Endothelial cell of umbilical vein (primary cell): Measurements from ENCODE around the gene GPBAR1. TPM values are rescaled to one million over a fixed set of nuclear protein-coding genes. Genes with fewer than 3 reads are reported as not detected.

Source experiments
- BruUV-seq: library from RNA; stranded (reverse); fragments of 400-500 nt; replicated peaks from 2 replicates; lab custom pipeline; 2021; lab: Mats Ljungman, UMichigan
- CTCF ChIA-PET: fragments of 300-600, 350-600 bp; sonication (Branson Sonifier 250); formaldehyde crosslinking; loops from one replicate; lab custom pipeline; 2021; ENCODE audit warnings: antibody characterized with exemption, inconsistent platforms; lab: Charles Lee
- POLR2A ChIA-PET: fragments of 300-600, 350-600 bp; sonication (Branson Sonifier 250); formaldehyde crosslinking; loops from one replicate; lab custom pipeline; 2021; ENCODE audit warnings: antibody characterized with exemption, inconsistent platforms; lab: Charles Lee
- DNase-seq: peaks from one replicate; pipeline ENCODE4 v3.0.0-alpha.2; 2011; ENCODE audit warnings: low read depth, low spot score
- FAIRE-seq: peaks from 2 replicates; lab custom pipeline; 2011; peaks lifted over from hg19 to GRCh38; lab: Jason Lieb, UNC
- H2AFZ ChIP-seq: 2 replicates; pipeline ENCODE4 v1.6.0; 2012; ENCODE audit warnings: low read depth, low read length, control low read depth, inconsistent platforms
- H3K27ac ChIP-seq: 2 replicates; pipeline ENCODE4 v1.5.1; 2011; ENCODE audit warnings: low read depth, mild to moderate bottlenecking, control low read depth, low read length, moderate library complexity; ENCODE audit not compliant: insufficient read depth
- H3K27me3 ChIP-seq, 2 experiments: 2 replicates each; pipeline versions ENCODE4 v1.6.0 to v1.6.1; 2011; ENCODE audit warnings: low read length in 2 of 2, mixed read lengths in 1 of 2; ENCODE audit not compliant: control insufficient read depth in 2 of 2, insufficient read depth in 2 of 2
- H3K36me3 ChIP-seq, 2 experiments: 2 replicates in 1 of 2; 3 replicates in 1 of 2; pipeline ENCODE4 v1.5.1; 2011; ENCODE audit warnings: low read length in 2 of 2, mild to moderate bottlenecking in 1 of 2, moderate library complexity in 1 of 2; ENCODE audit not compliant: control insufficient read depth in 2 of 2, insufficient read depth in 2 of 2; ENCODE audit errors: extremely low read depth in 1 of 2
- H3K4me1 ChIP-seq: 3 replicates; pipeline ENCODE4 v1.5.1; 2011; ENCODE audit warnings: mild to moderate bottlenecking, low read length; ENCODE audit not compliant: control insufficient read depth, insufficient read depth; ENCODE audit errors: extremely low read depth
- H3K4me2 ChIP-seq: 2 replicates; pipeline ENCODE4 v1.6.1; 2011; ENCODE audit warnings: low read length, control low read depth, mixed read lengths; ENCODE audit not compliant: insufficient read depth
- H3K4me3 ChIP-seq, 3 experiments: fragments of 200-600 bp in 1 of 3; sonication (generic), shearing (Covaris generic) in 1 of 3; replicated peaks in 1 of 3; 2 replicates each; pipeline ENCODE4 v1.5.1; 2011 to 2016; ENCODE audit warnings: control low read depth in 3 of 3, low read length in 3 of 3, mild to moderate bottlenecking in 2 of 3, inconsistent platforms in 1 of 3, low read depth in 1 of 3, moderate library complexity in 1 of 3; ENCODE audit not compliant: insufficient read depth in 1 of 3
- H3K79me2 ChIP-seq: 2 replicates; pipeline ENCODE4 v1.6.0; 2012; ENCODE audit warnings: low read length, inconsistent platforms; ENCODE audit not compliant: control insufficient read depth, insufficient read depth
- H3K9ac ChIP-seq: replicated peaks from 2 replicates; pipeline ENCODE3; 2011; ENCODE audit warnings: low read length, control low read depth; ENCODE audit not compliant: insufficient read depth; ENCODE audit errors: extremely low read depth
- H3K9me1 ChIP-seq: replicated peaks from 3 replicates; pipeline ENCODE4 v1.6.0; 2011; ENCODE audit warnings: mild to moderate bottlenecking, low read length; ENCODE audit not compliant: control insufficient read depth, insufficient read depth; ENCODE audit errors: extremely low read depth
- H3K9me3 ChIP-seq: replicated peaks from 2 replicates; pipeline ENCODE4 v1.5.1; 2012; ENCODE audit warnings: low read length, inconsistent platforms; ENCODE audit not compliant: control insufficient read depth, insufficient read depth
- H4K20me1 ChIP-seq: replicated peaks from 2 replicates; pipeline ENCODE3; 2011; ENCODE audit warnings: mild to moderate bottlenecking, low read length; ENCODE audit not compliant: control insufficient read depth, insufficient read depth; ENCODE audit errors: extremely low read depth
- CTCF ChIP-seq, 2 donors: IDR thresholded peaks; 1 replicate in 1 of 2; 2 replicates in 1 of 2; pipeline ENCODE4 v1.5.1; 2011; ENCODE audit warnings: low read length in 2 of 2, mild to moderate bottlenecking in 2 of 2, moderate library complexity in 2 of 2, control low read depth in 1 of 2, inconsistent platforms in 1 of 2, low read depth in 1 of 2; ENCODE audit not compliant: insufficient read depth in 1 of 2; ENCODE audit errors: extremely low read depth in 1 of 2
- GATA2 ChIP-seq: IDR thresholded peaks from 2 replicates; pipeline ENCODE4 v1.7.0; 2011; ENCODE audit warnings: low read depth, mild to moderate bottlenecking, moderate library complexity, mixed read lengths, low read length; ENCODE audit not compliant: insufficient read length, insufficient read depth
- POLR2A ChIP-seq: IDR thresholded peaks from 2 replicates; pipeline ENCODE4 v1.6.1; 2012; ENCODE audit warnings: low read depth, mild to moderate bottlenecking, control low read depth, low read length
- POLR2AphosphoS5 ChIP-seq: IDR thresholded peaks from 2 replicates; pipeline ENCODE4 v1.6.1; 2012; ENCODE audit warnings: low read depth, mild to moderate bottlenecking, control low read depth, low read length, moderate library complexity; ENCODE audit not compliant: insufficient read depth
- dilution Hi-C: fragments of 300-500 bp; cut with MboI; formaldehyde crosslinking; loops from one replicate; pipeline ENCODE4 v1.15.0; 2019; ENCODE audit warnings: low sequenced_read_pairs; ENCODE audit not compliant: extremely low pct_ligation_motif_present
- intact Hi-C: fragments of 100-400 bp; cut with micrococcal nuclease; formaldehyde crosslinking; loops from one replicate; pipeline ENCODE4 v1.10.0; 2022
- polyA plus RNA-seq, 4 experiments: library from polyadenylated mRNA; depleted of rRNA in 3 of 4; stranded (reverse) in 3 of 4; unstranded in 1 of 4; fragments of >200 nt; gene quantifications; 2 replicates each; pipeline versions ENCODE4 v1.2.1 to v1.2.3, GENCODE V29; 2011 to 2012; ENCODE audit warnings: missing spikeins in 1 of 4
- total RNA-seq: library from RNA; stranded (reverse); gene quantifications from 2 replicates; pipeline ENCODE4 v1.2.3, GENCODE V29; 2021

GPBAR1 gene
- total and polyA plus RNA-seq, 2 donors (not counting 3 experiments of a cell fraction or from before 2014, with no cell fraction given), result 0.14 to 0.75 TPM

GRCh38 chr2:218257390-218257981, 3.3 kb upstream of the GPBAR1 start:
- BruUV-seq, result no TSS peak
- Histone ChIP-seq H3K4me2 (no peak overlapping the region), H2AFZ (no peak overlapping the region), H3K9ac (no peak overlapping the region), H4K20me1 (no peaks in the 10 kb centered on the region), H3K79me2 (no peaks in the 10 kb centered on the region), H3K27ac (no peak overlapping the region), H3K4me1 (peaks cover 17% of the 10 kb centered on the region), H3K9me3 (no peaks in the 10 kb centered on the region), H3K27me3 (no peaks in the 10 kb centered on the region), H3K4me3 (no peak overlapping the region), H3K36me3 (peaks cover 16 to 28% of the 10 kb centered on the region in 2 experiments), H3K9me1 (no peaks in the 10 kb centered on the region)
- FAIRE-seq, result peak; percentile 55
- ChIA-PET CTCF (interaction anchor here (0.9 to 1.4 kb wide), 6 partner anchors 9 to 139 kb away, joined by 3 to 7 read pairs (median 4); partner anchors contain the start of genes AAMP and PNKD), POLR2A (no interaction called here)
- dilution Hi-C loops (no loop called here), intact Hi-C loops (loop anchor here (1.0 to 5.0 kb wide), 3 partner anchors 26 to 90 kb away; partner anchors contain the start of gene CXCR1)
- no peak for TF ChIP-seq GATA2
- peak; percentile 24 for TF ChIP-seq POLR2AphosphoS5
- TF ChIP-seq CTCF (IDR thresholded peaks at IDR 0.05; ENCODE audit: extremely low read depth in 1 of 2, insufficient read depth in 1 of 2, low read depth in 1 of 2, low read length in 2 of 2), result peak; percentile 60 to 69
- peak; percentile 24 for TF ChIP-seq POLR2A
- DNase-seq, result peak; percentile 24
